ENCODE results near the gene LYPD6B.

LYPD6B gene, protein sequence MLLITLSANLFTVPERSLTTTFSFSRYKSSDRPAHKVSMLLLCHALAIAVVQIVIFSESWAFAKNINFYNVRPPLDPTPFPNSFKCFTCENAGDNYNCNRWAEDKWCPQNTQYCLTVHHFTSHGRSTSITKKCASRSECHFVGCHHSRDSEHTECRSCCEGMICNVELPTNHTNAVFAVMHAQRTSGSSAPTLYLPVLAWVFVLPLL

DNA sequence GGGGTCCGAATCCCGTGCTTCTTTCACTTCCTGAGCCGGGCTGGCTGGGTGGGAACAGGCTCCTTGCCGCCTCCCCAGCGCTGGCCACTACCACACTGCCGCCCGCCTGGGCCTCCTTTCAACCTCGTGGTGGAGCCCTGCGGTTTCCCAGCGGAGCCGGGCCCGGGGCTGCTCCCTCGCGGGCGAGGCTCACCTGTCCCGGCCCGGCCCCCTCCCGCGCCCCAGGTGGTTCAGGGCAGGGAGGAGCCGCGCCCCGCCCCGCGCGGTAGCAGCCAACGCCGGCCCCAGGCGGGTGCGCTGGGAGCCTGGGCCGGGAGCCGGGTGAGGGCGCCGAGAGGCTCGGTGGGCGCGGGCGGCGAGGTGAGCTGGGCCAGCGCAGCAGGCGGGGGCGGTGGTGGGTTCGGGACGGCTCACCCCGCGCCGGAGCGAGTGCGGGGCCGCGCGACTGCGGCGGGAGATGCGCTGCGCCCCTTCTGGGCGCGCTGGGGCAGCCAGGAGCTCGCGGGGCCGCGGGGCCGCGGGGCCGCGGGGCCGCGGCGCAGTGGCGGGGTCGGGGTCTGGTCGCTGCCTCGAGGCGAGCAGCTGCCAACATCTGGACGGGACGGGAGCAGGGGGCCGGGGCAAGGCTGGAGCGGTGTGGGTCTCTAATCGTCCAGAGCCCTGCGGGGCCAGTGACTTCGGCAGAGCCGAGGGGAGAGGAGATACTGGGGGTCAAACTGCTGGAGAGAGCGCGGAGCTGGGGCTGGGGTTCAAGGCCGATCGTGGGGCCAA, at the start of gene LYPD6B:
Gene LYPD6B, plus strand, starts transcription at position 258 of the 771 bp plus-strand sequence. CDS start 92,250 bp downstream, outside the sequence.
- DNase-seq, result peak; percentile 61

DNA sequence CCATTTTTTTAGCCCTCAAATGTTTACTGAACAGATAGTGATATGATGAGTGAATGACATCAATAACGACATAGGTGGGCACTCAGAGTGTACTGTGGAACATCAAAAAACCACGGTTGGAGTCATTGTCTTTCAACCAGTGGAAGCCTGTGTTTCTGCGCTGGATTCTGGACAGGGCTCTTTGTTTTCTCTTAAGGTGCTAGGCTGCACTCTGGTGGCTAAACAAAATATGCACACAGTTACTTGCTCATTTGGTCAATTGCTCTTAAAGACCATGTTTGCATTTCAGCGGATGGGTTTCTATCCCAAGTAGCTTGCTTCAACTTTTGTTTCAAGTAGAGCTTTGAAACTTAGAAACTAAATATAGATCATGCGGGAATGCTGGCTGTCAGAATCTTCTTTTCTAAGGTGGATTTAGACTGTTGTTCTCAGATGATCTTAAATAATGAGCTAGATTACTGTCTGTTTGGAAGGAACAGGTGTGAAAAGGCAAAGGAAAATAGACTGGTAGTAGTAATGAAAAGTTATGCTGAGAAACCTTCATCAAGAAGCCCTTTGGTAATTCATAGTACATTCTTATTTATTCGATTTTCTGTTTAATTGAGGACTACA, 48.5 kb upstream of the LYPD6B start:
- peak; percentile 53 for DNase-seq

DNA sequence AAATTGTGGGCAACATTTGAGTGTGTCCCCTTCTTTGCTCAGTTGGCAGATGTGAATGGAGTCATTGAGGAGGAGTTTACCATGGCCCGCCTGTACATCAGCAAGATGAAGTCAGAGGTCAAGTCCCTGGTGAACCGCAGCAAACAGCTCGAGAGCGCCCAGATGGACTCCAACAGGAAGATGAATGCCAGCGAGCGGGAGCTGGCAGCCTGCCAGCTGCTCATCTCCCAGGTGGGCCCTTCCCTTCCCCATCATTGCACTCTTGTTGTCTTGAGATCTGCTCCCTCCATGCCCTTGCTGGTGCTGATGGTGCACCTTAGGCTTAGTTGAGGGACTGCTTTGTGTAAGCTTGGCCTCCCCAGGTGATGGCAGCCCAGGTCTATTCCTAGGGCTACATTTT, 47.5 kb upstream of the LYPD6B start:
- DNase-seq, result no peak

DNA sequence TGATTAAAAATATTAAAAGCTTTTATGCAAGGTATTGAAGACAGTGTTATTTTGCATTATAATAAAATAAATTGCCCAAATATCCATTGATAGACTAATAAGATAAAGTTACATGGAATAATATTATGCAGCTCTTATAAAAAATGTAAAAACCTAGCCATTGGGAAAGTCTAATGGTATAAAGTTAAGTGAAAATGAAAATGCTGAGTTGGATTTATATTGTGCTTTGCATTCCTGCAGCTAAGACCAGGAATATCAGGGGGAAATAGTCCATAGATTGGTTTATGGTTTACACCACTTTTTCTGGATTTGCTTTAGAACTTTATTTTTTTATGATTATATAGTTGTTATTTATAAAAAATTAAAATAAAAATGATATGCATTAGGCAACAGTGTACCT, 46.1 kb upstream of the LYPD6B start:
- DNase-seq, result no peak

DNA sequence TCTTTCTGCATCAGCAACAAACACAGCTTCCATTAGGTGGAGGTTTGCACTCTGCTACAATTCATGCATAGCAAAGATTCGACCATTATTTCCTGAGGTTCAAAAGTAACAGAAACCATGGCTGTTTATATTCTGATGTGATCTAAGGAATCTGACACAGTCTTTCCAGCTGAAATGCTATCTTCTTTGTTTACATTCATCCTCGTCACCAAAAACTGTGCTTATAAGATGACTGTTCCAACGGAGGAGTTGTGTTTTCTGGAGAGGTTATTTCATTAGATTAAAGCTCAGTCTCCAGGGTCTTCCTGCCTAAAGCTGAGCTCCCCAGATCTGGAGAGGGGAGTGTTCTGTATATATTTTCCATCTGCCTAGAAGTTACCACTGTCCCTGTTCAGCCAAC, 45.1 kb upstream of the LYPD6B start:
- no peak for DNase-seq

DNA sequence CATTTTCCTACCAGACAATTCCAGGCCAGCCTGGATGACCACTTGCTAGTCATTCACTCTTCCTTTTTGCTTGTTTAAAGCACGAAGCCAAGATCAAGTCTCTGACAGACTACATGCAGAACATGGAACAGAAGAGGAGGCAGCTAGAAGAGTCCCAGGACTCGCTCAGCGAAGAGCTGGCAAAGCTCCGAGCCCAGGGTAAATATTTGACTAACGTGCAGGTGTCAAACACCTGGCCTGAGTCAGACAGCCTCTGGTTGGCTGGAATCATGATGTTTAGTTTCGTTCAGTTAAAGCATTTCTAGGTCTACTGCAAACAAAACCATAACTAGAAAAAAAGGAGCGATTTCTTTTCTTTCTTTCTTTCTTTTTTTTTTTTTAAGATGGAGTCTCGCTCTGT, 44.2 kb upstream of the LYPD6B start:
- peak; percentile 39 for DNase-seq

DNA sequence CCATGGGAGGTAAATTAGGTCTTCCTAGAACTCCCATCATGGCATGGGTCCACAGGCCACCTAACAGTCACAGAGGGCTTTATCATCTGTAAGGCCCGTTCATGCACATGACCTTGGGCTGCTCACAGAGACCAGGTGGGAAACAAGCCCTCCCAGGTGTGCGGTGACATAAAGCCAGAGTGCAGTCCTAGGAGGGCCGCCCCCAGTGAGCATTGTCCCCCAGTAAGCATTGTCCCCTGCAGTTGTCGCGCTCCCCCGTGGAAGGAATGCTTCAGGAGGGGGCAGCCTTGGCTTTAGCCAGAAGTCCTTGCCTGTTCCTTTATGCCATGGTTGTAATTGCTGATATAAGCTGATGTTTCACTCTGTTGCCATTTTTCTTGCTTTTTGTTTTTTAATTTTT, 41.7 kb upstream of the LYPD6B start:
- no peak for DNase-seq

DNA sequence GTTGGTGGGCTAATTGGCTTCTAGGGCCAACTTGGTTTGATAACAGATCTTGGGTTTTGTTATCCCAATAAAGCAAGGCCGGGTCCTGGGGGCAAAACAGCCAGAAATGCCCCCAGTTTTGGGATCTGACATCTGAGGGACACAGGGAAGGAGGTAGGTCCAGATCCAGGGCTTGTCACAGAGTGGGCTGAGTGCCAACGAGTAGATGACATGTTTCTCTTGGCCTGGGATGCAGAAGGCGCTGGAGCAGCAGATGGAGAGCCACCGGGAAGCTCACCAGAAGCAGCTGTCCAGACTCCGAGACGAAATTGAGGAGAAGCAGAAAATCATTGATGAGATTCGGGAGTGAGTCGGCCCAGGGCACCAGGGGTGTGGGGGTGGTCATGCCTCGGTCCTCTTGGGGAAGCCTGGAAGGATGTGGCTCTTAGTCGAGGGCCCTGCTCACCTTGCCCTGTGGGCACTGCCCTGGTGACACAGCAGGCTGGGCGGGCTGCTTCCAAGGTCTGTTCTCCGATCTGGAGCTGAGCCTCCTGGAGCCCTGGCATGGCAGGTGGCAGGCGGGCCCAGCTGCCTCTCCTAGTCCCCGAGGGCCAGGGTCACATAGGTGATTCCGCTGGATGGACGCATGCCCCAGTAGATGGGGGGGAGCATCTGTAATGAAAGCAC, 40.2 kb upstream of the LYPD6B start:
- DNase-seq, result no peak

DNA sequence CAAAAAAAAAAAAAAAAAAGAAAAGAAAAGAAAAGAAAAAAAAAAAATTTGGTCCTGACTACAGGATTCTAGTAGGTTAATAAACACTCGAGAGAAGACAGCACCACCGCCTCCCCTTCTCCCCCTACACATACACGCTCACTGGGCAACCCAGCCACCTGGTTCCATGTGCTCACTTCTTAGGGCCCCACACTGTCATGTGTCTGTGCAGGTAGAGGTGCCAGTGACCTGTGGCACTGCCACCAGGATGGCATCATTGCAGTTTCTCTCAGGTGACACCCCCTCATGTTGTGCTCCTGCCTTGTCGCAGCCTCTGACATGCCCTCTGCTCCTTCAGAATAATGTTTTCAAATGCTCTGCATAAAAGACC, 39.7 kb upstream of the LYPD6B start:
- DNase-seq, result no peak

DNA sequence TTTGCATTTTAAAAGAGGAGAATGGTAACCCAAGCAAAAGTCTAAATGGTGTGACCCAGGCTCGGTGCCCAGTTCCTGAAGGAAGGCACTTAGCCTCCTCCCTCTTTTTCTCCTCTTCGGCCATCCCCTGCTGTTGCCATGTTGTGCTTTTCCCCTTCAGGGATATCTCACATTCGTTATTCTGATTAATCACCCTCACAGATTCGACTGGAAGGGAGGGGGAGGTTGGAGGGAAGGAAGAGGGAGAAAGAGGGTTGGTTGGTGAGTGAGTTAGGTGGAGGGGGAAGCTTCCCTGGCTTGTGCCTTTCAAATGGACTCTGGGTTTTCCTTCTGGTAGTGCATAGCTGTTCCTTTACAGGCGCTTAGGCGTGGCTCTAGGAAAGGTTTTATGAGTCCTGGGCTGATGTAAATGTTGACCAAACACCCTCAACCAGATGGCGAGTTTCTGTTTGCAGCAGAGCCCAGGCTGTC, 39.0 kb upstream of the LYPD6B start:
- DNase-seq, result peak; percentile 8

DNA sequence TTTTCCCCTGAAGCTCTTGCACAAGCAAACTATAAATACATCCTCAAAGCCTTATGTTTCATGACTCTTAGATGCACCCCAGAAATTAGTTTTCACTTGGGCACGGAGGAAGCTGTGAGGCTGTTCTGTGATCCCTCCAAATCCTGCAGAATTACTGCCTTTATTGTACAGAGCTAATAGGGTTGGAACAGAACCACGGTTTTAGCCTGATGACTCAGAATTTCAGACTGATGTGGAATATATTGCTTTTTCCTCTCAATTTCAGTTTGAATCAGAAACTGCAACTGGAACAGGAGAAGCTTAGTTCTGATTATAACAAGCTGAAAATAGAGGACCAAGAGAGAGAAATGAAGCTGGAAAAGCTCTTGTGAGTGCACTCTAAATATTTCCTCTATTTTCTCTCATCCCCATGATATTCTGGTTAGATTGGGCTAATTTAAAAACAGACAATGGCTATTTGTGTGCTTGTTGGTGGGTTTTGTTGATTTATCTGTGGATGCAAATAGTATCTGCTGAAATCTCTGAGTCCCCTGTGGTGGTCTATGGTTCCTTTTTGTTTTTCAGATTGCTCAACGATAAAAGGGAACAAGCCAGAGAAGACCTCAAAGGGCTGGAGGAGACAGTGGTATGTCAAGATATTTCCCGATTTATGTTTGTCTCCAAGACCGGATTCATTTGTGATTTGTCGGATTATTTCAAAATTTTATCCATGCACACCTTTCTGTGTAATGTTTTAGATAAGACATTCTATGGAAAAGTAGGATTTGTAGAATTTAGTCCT, 38.2 kb upstream of the LYPD6B start:
- DNase-seq, result no peak

DNA sequence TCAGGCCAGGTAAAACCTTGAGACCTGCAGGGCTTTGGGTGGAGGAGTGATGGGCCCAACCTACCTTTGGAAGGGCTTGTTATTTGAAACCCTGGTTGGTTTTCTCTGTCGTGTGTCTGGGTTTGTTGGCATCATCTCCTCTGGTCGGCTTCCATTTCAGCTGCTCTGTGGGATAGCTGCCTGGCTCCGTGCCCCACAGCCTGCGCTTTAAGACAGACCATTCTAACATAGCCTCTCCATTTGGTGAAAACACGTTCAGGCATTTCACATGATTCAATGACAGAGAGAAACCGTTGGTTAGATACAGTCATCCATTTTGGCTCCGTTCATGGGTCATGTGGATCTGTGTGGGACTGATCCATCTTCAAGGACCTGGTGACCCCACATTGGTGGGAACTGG, 37.0 kb upstream of the LYPD6B start:
- no peak for DNase-seq

DNA sequence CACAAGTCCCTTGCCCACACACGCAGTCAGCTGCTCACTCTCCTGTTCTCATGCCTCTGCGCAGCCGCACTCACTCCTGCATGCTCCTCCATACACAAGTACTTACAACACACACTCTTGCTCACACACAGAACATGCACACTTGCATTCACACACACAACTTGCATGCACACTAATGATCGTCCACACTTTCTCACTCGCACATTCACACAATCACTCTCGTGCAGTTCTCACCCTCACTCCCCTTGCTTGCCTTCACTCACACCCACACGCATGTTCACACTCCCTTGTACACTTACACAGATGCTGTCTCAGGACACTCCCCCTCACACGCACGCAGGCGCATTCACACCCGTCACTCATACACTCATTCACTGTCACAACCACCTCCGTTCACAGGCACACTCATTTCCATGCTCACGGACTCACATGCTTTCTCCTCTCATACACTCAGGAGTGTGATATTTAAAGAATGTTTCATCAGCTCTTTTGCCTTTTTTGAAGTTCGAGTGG, 36.1 kb upstream of the LYPD6B start:
- DNase-seq, result no peak

DNA sequence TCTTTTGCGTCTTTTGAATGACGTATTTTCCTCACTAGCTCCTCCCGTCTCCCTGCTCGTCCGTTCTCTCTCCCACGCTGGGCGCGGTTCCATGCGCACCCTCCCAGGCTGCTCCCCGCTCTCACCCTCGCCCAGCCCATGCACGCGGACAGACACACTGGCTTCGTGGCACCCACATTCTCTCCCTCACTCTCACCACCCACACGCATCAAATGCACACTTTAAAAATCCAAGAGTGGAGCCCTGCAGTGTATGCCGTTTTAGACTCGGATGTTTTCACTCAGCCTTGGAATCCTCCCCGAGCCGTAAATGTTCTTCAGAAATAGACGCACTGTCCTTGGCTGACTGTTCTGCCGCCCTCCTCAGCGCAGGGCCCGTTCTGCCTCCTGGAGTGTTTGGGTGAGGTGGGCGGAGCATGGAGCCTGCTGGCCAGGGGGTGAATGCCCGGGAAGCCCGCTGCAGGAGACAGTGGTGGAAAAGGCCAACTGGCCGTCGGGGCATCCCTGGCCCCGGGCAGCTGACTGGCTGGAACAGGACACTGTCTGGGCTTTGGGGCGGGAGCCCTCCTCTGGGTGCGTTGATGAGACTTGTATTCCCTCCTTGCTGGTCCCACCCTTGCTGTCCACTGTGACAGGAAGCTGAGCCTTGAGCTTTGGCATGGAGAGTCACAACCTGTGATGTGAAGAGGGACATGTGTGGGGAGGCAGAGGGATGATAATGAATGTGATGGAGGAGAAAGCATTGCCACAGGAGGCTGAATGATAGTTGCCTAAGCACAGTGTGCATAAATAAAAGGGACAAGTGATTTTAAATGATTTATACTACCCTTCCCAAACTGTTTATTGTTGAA, 35.4 kb upstream of the LYPD6B start:
- no peak for DNase-seq

DNA sequence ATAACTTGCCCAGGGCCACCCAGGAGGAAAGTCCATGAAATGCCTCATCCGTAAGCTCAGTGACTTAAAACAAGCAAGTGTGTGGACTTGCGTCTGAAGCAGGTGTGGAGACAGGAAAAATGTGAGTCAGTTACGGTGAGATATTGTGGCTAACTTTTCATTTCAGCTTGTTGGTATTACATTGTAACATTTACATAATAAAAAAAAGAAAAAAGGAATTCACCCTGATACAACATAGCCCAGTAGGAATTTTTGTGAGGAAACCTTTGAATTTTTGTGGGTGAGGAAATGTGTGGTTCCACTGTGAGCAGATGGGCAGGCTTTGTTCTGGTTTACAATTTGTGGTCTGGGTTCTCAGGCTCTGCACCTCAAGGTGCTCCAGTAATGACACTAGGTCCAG, 33.7 kb upstream of the LYPD6B start:
- no peak for DNase-seq

DNA sequence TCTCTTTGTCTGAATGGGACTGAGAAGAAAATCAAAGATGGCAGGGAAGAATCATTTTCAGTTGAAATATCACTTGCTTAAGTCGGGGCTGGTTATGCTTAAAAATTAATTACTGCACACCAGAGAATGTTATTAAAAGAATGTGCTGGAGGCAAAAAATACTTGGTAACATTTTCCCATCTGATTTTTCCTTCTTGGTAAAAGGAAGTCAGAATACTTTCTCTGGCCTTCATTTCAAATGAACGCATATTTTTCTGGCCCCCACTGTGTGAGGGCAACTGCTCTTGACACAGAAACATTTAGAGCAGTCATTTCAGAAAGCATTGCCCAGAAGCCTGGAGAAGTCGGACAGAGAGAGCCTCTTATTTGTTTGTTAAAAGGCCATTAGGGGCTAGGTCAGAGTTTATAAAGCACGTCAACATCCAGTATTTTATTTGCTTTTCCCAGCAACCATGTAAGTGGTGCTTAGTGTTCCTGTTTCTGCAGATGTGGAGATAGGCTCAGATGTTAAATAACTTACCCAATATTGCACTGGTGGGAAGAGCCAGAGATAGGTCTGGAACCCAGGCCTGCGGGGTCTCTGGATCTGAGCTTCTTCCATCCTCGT, 32.9 kb upstream of the LYPD6B start:
- DNase-seq, result no peak

DNA sequence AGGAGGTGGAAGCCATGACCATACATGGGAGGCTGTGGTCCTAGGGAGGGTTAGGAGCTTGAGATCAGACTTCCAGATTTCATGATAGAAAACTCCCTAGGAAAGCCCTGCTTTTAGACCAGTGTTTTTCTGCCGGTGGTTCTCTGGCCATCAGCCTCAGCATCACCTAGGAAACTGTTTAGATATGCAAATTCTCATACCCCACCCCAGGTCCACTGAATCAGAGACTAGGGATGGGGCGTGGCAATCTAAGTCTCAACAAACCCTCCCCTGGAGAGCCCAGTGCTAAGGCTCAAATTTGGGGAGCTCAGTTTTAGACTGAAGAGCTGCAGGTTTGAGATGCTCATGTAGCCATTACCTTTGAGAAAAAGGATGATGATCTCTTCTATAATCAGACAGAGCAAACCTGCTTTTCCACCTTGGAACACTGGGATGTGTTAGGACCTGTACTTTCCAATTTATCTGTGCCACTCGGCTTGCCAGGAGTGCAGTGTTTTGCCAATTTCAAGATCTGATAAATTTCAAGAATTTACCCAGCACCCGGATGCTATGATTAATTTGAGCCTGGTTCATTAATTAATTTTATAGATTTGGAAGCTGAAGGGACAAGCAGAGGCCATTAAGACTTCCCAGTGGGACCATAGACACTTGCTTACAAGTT, 31.5 kb upstream of the LYPD6B start:
- DNase-seq, result peak; percentile 53

DNA sequence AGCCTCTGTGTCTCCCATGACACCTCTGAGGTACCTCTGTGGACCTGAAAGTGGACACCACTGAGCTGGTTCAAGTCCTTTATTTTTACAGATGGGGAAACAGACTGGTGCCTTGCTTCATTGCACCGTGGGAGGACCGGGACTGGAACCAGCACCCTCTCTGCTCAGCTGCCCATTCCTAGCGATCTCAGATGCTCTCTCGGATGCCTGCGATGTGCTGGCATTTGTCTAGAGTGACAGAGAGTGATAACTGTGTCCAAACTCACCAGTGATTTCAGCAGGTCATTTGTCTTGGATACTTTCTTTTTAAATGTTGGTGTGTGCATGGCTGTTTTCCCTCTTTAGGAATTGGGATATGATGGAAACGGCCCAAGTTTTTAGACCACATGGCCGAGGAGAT, 30.1 kb upstream of the LYPD6B start:
- DNase-seq, result no peak

DNA sequence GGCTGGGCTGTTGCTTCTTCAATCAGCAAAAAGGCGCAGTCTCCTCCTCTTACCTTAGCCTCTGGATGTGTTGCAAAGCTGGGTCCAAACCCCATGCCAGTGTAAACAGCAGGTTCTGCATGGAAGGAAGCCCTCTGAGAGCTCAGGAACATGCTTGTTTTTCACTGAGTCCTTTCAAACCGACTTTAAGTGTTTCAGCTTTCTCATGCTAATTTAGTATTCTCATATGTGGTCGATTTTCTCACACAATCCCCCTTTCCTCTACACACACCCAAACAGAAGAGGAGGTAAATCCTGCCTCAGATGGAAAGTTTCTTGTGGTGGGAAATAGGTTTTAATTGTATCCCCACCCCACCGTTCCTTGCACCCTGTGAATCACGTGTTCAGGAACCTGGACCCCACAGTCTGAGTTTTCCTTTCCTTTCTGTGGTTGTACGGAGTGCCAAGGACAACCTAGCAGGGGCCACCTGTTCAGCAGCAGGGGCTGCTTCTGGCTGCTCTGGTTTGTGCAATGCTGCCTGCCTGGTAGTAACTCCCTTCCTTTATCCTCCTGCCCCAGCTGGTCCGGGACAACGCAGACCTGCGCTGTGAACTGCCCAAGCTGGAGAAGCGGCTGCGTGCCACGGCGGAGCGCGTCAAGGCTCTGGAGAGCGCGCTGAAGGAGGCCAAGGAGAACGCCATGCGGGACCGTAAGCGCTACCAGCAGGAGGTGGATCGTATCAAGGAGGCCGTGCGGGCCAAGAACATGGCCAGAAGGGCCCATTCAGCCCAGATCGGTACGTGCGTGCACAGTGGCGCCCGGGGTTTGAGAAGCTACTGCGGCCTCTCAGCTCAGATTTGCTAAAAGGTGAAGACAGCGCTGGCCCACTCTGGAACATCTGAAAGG, 28.7 kb upstream of the LYPD6B start:
- DNase-seq, result no peak

DNA sequence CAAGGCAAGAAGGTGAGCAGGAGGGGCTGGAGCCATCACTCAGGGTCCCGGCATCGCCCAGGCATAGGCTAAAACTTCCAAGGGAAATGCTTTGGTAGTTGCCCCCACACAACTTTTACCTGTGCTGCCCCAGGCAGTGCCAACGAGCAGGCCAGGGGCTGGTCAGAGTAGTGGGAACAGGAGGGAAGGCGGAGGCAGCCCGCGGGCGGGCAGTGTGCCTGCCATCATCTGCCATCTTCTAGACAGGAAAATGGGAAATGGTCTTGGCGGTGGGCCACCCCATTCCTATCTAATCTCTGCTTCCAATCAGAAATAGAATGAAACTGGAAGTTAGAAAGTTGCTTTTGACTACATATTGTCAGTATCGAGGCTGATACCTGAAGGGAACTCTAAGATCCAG, 26.0 kb upstream of the LYPD6B start:
- no peak for DNase-seq
